B cell (primary cell): ENCODE data around the gene LSG1.

Experiments
- EZH2 ChIP-seq: IDR thresholded peaks from 2 replicates; pipeline ENCODE4 v1.6.1; 2012; ENCODE audit warnings: borderline replicate concordance, low read depth, mild to moderate bottlenecking, moderate library complexity, low read length; ENCODE audit not compliant: insufficient read depth, poor library complexity, severe bottlenecking
- TF ChIP-seq, protein P1 (sequence below): fragments of 200-600 bp; IDR thresholded peaks from one replicate; pipeline ENCODE4 v1.8.0; 2022; ENCODE audit warnings: antibody characterized with exemption, mild to moderate bottlenecking

- TF ChIP-seq, protein P1, sequence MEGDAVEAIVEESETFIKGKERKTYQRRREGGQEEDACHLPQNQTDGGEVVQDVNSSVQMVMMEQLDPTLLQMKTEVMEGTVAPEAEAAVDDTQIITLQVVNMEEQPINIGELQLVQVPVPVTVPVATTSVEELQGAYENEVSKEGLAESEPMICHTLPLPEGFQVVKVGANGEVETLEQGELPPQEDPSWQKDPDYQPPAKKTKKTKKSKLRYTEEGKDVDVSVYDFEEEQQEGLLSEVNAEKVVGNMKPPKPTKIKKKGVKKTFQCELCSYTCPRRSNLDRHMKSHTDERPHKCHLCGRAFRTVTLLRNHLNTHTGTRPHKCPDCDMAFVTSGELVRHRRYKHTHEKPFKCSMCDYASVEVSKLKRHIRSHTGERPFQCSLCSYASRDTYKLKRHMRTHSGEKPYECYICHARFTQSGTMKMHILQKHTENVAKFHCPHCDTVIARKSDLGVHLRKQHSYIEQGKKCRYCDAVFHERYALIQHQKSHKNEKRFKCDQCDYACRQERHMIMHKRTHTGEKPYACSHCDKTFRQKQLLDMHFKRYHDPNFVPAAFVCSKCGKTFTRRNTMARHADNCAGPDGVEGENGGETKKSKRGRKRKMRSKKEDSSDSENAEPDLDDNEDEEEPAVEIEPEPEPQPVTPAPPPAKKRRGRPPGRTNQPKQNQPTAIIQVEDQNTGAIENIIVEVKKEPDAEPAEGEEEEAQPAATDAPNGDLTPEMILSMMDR = no peak
- TF ChIP-seq EZH2 = no peak
These were observed 33.8 kb upstream of the LSG1 start for GRCh38 chr3:194705761-194706160.
